Measurements from ENCODE around the gene LUM.
"Not testable (repeated sequence)": the region's sequence is repeated elsewhere in the genome, so short reads cannot be mapped to it uniquely, and the experiment has no call there.

LUM gene

GRCh38 chr12:91098461-91098860 lies 12.8 kb downstream of the LUM start:
- no peak for TF ChIP-seq CTCF (IDR thresholded peaks at IDR 0.05; ENCODE audit: low read length, missing control alignments)
- DNase-seq (ENCODE audit: low read depth) = no peak
- H3K4me3 ChIP-seq (replicated peaks; ENCODE audit: low read depth, low read length) = no peak overlapping the region

- H3K4me3 ChIP-seq (replicated peaks; ENCODE audit: low read depth, low read length) = no peak overlapping the region
- peak; percentile 18 for DNase-seq (ENCODE audit: low read depth)
- TF ChIP-seq CTCF (IDR thresholded peaks at IDR 0.05; ENCODE audit: low read length, missing control alignments) = no peak
Observed at GRCh38 chr12:91094957-91095356, 16.3 kb downstream of the LUM start.

GRCh38 chr12:91094032-91094662 lies 17.1 kb downstream of the LUM start:
- H3K4me3 ChIP-seq (replicated peaks; ENCODE audit: low read depth, low read length) = no peak overlapping the region
- DNase-seq (ENCODE audit: low read depth) = peak; percentile 28
- TF ChIP-seq CTCF (IDR thresholded peaks at IDR 0.05; ENCODE audit: low read length, missing control alignments) = no peak

- TF ChIP-seq CTCF (IDR thresholded peaks at IDR 0.05; ENCODE audit: low read length, missing control alignments) = no peak
- DNase-seq (ENCODE audit: low read depth) = no peak
- no peak overlapping the region for H3K4me3 ChIP-seq (replicated peaks; ENCODE audit: low read depth, low read length)
Observed at GRCh38 chr12:91093341-91093740, 18.0 kb downstream of the LUM start.

GRCh38 chr12:91091916-91092715 lies 19.2 kb downstream of the LUM start:
- H3K4me3 ChIP-seq (replicated peaks; ENCODE audit: low read depth, low read length) = no peak overlapping the region
- no peak for TF ChIP-seq CTCF (IDR thresholded peaks at IDR 0.05; ENCODE audit: low read length, missing control alignments)
- DNase-seq (ENCODE audit: low read depth) = no peak

- H3K4me3 ChIP-seq (replicated peaks; ENCODE audit: low read depth, low read length); DNase-seq (ENCODE audit: low read depth): not testable (repeated sequence)
Observed at GRCh38 chr12:91089953-91090352, 21.3 kb downstream of the LUM start.

GRCh38 chr12:91080041-91080440 lies 31.3 kb downstream of the LUM start:
- no peak overlapping the region for H3K4me3 ChIP-seq (replicated peaks; ENCODE audit: low read depth, low read length)
- DNase-seq (ENCODE audit: low read depth) = no peak
- TF ChIP-seq CTCF (IDR thresholded peaks at IDR 0.05; ENCODE audit: low read length, missing control alignments) = no peak

Measured in fibroblast of pulmonary artery (primary cell).